Measurements from ENCODE around the gene SIGLEC12.
"Not testable (repeated sequence)": the region's sequence is repeated elsewhere in the genome, so short reads cannot be mapped to it uniquely, and the experiment has no call there.

SIGLEC12 gene

GRCh38 chr19:51450730-51451307 is 50.8 kb downstream of the SIGLEC12 start:
- no peaks in the 10 kb centered on the region for H3K36me3 ChIP-seq (ENCODE audit: control insufficient read depth, insufficient read depth, low read length)
- H3K4me2 ChIP-seq (ENCODE audit: low read length) = no peak overlapping the region
- H3K79me2 ChIP-seq = no peaks in the 10 kb centered on the region
- no peak overlapping the region for H3K4me3 ChIP-seq (ENCODE audit: low read depth, low read length)
- no peak overlapping the region for H2AFZ ChIP-seq
- H3K27ac ChIP-seq = no peak overlapping the region
- no peak for TF ChIP-seq CTCF (IDR thresholded peaks at IDR 0.05)
- H3K27me3 ChIP-seq (ENCODE audit: control insufficient read depth, insufficient read depth, low read length) = no peaks in the 10 kb centered on the region
- H3K9me3 ChIP-seq (ENCODE audit: control insufficient read depth, low read length) = no peaks in the 10 kb centered on the region
- no peak overlapping the region for H3K9ac ChIP-seq
- H3K4me1 ChIP-seq = no peaks in the 10 kb centered on the region

DNA sequence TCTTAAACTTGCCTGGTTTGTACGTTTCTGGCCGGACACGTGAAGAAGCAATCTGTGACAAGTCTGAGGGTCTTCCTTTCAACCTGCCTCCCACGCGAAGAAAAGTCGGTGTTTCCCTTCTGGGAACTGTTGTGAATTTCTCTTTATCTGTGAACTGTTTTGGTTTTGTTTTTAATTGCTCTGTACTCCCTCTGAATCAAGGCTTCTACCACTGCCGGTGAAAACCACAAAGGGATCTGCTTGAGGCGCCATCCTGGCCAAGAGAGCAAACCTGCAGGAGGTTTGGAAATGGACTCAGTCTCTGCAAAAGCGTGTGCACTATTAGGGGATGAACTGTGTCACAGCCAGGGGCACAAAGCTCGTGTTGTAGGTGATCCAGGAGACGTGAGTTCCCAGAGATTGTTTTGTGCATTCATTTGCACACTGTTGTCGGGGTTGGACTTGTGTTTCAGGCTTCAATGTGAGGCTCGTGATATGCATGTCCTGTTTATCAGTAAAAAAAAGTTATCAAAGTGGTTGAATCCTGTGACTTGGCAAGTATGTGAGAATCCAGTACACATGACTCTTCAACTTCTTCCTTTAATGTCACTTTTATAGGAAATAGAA is 53.1 kb downstream of the SIGLEC12 start:
- Histone ChIP-seq H3K27me3 (ENCODE audit: control insufficient read depth, insufficient read depth, low read length) (no peaks in the 10 kb centered on the region), H2AFZ (no peak overlapping the region), H3K79me2 (no peaks in the 10 kb centered on the region), H3K27ac (no peak overlapping the region), H3K9me3 (ENCODE audit: control insufficient read depth, low read length) (no peaks in the 10 kb centered on the region), H3K4me2 (ENCODE audit: low read length) (no peak overlapping the region), H3K9ac (no peak overlapping the region), H3K4me1 (no peaks in the 10 kb centered on the region), H3K36me3 (ENCODE audit: control insufficient read depth, insufficient read depth, low read length) (no peaks in the 10 kb centered on the region), H3K4me3 (ENCODE audit: low read depth, low read length) (no peak overlapping the region)
- TF ChIP-seq CTCF (IDR thresholded peaks at IDR 0.05) = no peak

GRCh38 chr19:51448011-51448410 is 53.6 kb downstream of the SIGLEC12 start:
- Histone ChIP-seq H2AFZ (no peak overlapping the region), H3K4me2 (ENCODE audit: low read length) (no peak overlapping the region), H3K27me3 (ENCODE audit: control insufficient read depth, insufficient read depth, low read length) (no peaks in the 10 kb centered on the region), H3K4me3 (ENCODE audit: low read depth, low read length) (no peak overlapping the region), H3K9me3 (ENCODE audit: control insufficient read depth, low read length) (no peaks in the 10 kb centered on the region), H3K36me3 (ENCODE audit: control insufficient read depth, insufficient read depth, low read length) (no peaks in the 10 kb centered on the region), H3K4me1 (no peaks in the 10 kb centered on the region), H3K79me2 (no peaks in the 10 kb centered on the region), H3K9ac (no peak overlapping the region), H3K27ac (no peak overlapping the region)
- TF ChIP-seq CTCF (IDR thresholded peaks at IDR 0.05) = no peak

DNA sequence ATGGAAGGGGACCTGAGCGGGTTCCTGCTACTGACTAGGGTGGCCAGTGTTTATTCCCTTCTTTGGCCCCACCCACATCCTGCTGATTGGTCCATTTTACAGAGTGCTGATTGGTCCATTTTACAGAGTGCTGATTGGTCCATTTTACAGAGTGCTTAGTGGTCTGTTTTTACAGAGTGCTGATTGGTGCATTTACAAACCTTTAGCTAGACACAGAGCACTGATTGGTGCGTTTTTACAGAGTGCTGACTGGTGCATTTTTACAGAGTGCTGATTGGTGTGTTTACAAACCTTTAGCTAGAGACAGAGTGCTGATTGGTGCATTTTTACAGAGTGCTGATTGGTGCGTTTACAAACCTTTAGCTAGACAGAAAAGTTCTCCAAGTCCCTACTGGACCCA is 54.1 kb downstream of the SIGLEC12 start:
- not testable (repeated sequence) for H3K79me2 ChIP-seq; H3K9ac ChIP-seq; H3K36me3 ChIP-seq (ENCODE audit: control insufficient read depth, insufficient read depth, low read length); H3K4me1 ChIP-seq; H3K4me2 ChIP-seq (ENCODE audit: low read length); H3K4me3 ChIP-seq (ENCODE audit: low read depth, low read length); H3K9me3 ChIP-seq (ENCODE audit: control insufficient read depth, low read length); H2AFZ ChIP-seq; H3K27ac ChIP-seq; H3K27me3 ChIP-seq (ENCODE audit: control insufficient read depth, insufficient read depth, low read length)

GRCh38 chr19:51441410-51442390 is 59.9 kb downstream of the SIGLEC12 start:
- Histone ChIP-seq H3K79me2 (no peaks in the 10 kb centered on the region), H3K4me2 (ENCODE audit: low read length) (no peak overlapping the region), H3K4me3 (ENCODE audit: low read depth, low read length) (no peak overlapping the region), H3K36me3 (ENCODE audit: control insufficient read depth, insufficient read depth, low read length) (no peaks in the 10 kb centered on the region), H2AFZ (peak overlapping the region; percentile 47), H3K9me3 (ENCODE audit: control insufficient read depth, low read length) (no peaks in the 10 kb centered on the region), H3K27ac (no peak overlapping the region), H3K4me1 (no peaks in the 10 kb centered on the region), H3K9ac (no peak overlapping the region), H3K27me3 (ENCODE audit: control insufficient read depth, insufficient read depth, low read length) (no peaks in the 10 kb centered on the region)
- TF ChIP-seq CTCF (IDR thresholded peaks at IDR 0.05) = no peak
